Stimulated activated CD8-positive, alpha-beta memory T cell treated with anti-CD3 and anti-CD28 coated beads, Interleukin-4, amount 100 ng/mL, for 48 hours (primary cell): ENCODE measurements around the gene RAB26.
A peak's percentile ranks its signal among the peaks of the same experiment; 100 is the strongest.

ENCODE experiments used
- DNase-seq: peaks from one replicate; pipeline ENCODE4 v3.0.0-alpha.2; 2020

Gene RAB26

DNA sequence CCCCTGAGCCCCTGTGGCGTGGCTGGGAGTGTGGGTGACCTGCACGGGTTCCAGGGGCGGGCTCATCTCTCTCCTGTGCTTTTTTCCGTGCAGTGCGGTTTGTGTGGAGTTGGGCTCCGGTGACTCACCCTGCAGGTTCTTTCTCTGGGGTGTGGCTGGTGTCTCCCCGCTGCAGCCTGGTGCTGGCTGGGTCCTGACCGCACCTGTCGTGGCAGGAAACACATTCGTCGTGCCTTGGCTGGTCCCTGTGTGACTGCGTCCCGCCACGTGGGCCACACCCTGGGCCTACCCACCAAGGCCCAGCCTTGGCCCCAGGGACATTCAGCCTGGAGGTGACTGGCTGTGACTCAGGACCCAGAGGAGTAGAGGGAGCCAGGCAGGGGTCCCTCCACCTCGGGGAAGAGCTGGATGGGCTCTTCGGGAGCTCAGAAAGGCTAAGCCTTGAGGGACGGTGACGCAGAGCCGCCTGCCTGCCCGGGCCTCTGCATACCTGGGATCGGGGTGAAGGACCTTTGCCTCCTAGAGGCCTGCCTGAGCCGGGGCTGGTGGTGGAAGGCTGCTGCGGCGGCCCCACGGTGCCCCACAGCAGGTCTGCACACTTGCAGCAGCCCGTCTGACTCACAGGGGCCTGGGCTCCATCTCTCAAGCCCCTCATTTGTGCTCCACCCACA is 14.9 kb downstream of the RAB26 start:
- no peak for DNase-seq

DNA sequence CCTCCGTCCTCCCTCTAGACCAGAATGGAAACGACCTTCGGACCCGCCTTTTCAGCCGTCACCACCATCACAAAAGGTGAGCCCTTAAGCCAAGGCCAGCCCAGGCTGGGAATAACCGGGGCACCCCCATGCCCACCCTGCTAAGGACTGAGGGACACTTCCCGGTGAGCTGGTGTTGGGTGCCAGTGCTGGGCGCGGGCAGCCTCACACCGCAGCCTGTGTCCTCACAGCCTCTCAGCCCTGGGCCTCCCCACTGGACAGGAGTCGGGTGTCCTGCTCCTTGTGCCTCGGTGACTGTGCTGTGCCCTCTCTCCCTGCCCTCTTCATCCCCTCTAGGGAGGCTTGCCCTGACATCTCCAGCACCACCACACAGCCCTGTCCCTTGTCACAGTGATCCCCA is 17.4 kb downstream of the RAB26 start:
- DNase-seq = no peak

- no peak for DNase-seq
Observed at GRCh38 chr16:2166263-2167067, 18.0 kb downstream of the RAB26 start.

GRCh38 chr16:2167068-2167638 is 18.7 kb downstream of the RAB26 start:
- no peak for DNase-seq

DNA sequence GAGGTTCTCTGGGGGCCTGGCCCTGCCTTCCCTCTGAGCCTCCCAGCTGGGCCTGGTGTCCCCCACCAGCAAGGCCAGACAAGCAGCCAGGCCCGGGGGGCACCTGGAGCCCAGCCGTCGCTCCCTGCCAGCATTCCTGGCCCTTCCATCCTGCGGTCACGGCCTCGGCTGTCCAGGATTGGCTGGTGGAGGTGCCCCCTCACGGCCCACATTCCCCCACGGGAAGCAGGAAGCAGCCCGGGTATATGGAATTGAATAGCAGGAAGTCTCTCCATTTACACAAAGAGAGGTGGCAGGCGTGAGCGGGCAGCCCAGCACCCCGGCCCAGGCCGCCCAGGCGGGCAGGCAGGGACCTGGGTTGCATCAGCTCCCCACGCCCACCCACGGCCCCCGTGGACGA is 21.7 kb downstream of the RAB26 start:
- DNase-seq = no peak

DNA sequence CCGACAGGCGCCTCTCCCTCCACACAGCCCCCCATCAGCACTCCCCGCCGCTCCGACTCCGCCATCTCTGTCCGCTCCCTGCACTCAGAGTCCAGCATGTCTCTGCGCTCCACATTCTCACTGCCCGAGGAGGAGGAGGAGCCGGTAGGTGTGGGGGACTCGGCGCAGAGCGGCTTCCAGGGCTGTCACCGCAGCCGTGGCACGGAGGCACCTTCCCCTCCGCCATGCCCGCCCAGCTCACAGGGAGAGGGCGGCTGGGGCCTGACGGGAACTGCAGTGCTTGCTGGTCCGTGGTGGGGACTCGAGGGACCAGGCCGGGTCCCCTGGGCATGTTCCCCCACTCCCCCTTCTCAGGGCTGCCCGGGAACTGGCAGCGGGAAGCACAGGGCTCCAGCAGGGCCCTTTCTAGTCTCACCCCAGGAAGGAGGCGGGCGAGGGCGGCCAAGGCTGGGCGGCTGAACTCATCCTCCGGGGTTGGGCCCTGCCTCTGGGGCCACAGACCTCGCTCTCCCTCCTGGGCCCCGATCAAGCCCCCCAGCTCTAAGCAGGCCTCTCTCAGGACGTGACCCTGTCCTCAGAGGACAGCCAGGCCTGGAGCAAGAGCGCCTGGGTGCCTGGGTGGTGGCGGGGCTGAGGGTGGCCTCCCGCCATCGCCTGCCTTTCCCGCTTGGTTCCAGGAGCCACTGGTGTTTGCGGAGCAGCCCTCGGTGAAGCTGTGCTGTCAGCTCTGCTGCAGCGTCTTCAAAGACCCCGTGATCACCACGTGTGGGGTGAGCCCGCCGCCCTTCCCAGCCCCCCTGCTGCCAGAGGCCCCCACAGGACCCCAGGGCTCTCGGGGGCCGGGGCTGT is 22.4 kb downstream of the RAB26 start:
- DNase-seq = no peak

DNA sequence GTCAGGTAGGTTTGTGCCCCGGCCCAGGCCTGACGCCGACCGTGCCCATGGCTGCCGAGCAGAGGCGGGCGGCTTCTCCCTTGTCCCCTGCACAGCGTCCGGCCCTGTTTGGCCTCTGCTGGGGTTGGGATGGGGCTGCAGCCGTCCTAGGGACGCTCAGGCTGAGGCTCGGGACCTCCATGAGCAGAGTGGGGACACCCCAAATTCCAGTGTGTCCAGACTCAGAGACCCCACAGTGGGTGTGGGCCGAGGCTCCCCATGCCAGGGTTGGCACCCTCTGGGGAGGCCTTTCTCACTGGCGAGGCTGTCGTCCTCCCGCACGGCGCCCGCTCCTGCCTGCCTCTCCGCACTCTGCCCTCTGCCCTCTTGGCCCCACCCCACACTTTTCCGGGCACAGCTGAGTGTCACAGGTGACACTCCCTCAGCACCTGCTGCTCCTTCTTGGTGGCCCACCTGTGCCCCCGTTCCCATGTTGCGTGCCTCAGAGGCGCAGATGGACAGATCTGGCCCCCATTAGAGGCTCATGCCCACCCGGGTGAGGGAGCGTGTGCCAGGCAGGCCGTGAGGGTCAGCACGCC is 23.3 kb downstream of the RAB26 start:
- DNase-seq = no peak

DNA sequence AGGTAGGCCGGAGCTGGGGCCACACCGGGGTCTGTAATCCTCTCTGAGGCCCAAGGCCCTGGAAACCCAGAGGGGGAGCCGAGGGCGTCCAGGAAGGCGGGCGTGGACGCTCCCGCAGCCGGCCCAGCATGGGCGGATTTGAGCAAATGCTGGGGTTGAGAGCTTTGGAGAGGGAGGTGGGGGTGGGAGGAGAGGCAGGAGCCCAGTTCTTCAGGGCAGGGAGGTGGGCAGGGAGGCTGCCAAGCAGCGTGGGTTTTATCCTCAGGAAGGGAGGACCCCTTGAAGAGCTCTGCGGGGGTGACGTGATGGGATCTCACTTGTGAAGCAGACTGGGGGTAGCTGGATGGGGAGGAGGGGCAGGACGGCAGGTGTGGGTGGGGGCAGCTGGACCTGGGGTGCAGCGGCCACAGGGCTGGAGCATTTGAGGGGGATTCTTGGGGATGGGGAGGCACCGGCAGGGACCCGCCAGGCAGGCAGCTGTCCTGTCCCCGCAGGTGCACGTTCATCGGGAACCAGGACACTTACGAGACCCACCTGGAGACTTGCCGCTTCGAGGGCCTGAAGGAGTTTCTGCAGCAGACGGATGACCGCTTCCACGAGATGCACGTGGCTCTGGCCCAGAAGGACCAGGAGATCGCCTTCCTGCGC is 24.4 kb downstream of the RAB26 start:
- DNase-seq = no peak

DNA sequence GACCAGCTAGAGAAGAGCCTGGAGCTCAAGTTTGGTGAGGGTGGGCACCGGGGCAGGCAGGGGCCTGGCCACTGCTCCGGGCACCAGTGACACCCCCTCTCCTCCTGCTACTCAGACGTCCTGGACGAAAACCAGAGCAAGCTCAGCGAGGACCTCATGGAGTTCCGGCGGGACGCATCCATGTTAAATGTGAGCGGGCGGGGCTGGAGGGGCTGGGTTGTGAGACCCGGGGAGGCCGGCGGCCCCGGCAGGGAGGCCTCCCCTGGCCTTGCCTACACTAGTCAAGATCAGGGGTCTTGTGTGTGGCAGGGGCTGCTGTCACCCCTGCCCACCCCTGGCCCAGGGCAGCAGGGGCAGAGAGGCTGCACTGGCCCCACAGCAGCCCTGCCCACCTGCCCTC is 24.9 kb downstream of the RAB26 start:
- no peak for DNase-seq

DNA sequence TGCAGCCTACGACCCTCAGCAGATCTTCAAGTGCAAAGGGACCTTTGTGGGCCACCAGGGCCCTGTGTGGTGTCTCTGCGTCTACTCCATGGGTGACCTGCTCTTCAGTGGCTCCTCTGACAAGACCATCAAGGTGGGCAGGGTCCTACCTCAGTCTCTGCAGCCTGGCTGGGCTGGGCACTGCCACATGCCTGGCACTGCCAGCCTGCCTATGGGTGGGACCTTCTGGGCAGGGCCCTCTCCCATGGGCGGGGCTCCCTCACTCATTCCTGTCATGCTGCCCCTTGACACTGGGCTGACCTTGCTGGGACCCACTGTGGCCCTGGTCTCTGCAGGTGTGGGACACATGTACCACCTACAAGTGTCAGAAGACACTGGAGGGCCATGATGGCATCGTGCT is 25.5 kb downstream of the RAB26 start:
- DNase-seq = no peak

- no peak for DNase-seq
Observed at GRCh38 chr16:2174396-2175131, 26.1 kb downstream of the RAB26 start.

DNA sequence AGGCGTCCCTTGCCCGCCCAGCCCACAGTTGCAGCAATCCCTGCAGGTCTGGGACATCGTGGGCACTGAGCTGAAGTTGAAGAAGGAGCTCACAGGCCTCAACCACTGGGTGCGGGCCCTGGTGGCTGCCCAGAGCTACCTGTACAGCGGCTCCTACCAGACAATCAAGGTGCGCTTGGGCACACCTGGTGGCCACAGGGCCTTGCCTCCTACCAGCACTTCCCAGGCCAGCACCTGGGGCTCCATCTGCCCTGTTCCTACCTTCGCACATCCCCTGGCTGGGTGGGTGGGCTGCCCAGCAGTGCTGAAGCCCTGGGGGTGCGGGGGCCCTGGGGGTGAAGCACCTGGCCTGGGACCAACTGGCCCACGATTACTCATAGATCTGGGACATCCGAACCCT is 27.0 kb downstream of the RAB26 start:
- DNase-seq = no peak

DNA sequence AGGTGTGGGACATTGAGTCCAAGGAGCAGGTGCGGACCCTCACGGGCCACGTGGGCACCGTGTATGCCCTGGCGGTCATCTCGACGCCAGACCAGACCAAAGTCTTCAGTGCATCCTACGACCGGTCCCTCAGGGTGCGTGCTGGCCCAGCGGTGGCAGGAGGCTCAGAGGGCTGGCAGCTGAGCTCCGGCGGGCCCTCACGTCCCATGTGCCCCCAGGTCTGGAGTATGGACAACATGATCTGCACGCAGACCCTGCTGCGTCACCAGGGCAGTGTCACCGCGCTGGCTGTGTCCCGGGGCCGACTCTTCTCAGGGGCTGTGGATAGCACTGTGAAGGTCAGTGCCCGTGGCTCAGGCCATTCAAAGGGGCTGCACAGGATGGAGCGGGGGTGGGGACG is 27.6 kb downstream of the RAB26 start:
- DNase-seq = no peak

GRCh38 chr16:2177101-2177500 is 28.7 kb downstream of the RAB26 start:
- DNase-seq = no peak

- DNase-seq = no peak
Observed at GRCh38 chr16:2177561-2177960, 29.1 kb downstream of the RAB26 start.

DNA sequence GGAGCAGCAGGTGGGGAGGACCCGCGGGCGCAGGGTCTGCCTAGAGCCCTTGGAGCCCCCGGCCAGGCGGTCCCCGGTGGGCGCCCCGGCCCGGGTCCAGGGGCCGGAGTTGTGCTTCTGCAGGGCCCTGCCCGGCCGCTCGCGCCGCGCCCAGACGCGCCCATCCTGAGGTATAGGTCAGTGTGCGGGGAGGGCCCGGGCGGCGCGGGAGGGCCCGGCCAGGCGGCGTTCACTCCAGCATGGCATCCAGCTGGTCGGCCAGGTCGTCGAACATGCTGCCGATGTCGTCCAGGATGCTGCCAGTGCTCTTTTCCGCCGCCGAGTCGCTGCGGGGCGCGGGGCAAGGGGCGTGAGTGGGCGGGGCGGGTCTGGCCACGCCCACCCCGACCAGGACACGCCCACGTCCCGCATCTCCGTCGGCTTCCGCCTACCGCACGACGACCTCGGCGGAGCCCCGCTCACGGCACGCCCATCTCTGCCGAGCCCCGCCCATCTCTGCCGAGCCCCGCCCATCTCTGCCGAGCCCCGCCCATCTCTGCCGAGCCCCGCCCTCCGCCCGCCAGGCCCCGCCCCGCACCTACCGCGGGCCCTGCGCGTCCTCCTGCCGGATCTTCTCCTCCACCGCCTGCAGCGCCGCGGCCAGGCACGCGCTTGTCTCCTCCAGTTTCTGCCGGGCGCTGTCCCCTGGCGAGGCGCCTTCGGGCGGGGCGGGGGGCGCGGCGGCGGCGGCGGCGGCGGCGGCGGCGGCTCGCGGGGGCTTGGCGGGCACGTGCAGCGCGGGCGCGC is 30.1 kb downstream of the RAB26 start:
- DNase-seq = peak; percentile 65

DNA sequence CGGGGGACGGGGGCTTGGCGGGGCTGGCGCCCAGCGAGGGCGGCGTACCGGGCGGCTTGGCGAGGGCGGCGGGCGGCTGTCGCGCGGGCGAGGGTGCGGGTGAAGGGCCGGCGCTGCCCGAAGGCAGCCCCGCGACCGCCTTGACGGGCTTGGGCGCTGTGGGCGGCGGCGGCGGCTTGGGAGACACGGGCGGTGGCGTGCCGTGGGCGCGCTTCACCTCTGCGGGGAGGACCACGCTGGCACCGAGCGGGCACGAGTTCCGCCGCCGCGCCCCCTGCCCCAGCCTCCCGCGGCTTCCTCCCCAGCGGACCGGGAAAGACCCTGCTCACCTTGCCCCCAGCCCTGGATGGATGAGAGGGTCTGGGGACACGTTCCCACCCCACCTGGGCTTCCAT is 30.7 kb downstream of the RAB26 start:
- no peak for DNase-seq

DNA sequence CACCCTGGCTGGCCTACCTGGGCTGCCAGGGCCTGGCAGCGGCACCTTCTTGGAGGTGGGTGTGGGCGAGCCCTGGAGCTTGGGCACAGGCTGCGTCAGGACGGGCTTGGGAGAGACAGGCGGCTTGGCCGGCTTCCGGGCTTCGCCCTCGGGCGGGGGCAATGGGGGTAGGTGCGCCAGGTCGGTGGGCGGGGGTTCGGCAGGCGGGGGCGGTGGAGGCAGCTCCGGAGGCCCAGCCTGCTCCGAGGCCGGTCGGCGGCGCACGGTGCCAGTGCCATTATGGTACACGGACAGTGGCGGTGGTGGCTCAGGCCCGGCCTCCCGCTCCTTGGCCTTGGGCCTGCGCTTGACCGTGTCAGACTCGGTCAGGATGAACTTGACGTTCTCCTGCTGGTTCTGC is 31.2 kb downstream of the RAB26 start:
- DNase-seq = no peak

GRCh38 chr16:2180461-2180860 is 32.0 kb downstream of the RAB26 start:
- DNase-seq = no peak

- no peak for DNase-seq
Observed at GRCh38 chr16:2180962-2181923, 32.8 kb downstream of the RAB26 start.
